ENCODE data around the gene PLPPR1.

Gene PLPPR1

DNA sequence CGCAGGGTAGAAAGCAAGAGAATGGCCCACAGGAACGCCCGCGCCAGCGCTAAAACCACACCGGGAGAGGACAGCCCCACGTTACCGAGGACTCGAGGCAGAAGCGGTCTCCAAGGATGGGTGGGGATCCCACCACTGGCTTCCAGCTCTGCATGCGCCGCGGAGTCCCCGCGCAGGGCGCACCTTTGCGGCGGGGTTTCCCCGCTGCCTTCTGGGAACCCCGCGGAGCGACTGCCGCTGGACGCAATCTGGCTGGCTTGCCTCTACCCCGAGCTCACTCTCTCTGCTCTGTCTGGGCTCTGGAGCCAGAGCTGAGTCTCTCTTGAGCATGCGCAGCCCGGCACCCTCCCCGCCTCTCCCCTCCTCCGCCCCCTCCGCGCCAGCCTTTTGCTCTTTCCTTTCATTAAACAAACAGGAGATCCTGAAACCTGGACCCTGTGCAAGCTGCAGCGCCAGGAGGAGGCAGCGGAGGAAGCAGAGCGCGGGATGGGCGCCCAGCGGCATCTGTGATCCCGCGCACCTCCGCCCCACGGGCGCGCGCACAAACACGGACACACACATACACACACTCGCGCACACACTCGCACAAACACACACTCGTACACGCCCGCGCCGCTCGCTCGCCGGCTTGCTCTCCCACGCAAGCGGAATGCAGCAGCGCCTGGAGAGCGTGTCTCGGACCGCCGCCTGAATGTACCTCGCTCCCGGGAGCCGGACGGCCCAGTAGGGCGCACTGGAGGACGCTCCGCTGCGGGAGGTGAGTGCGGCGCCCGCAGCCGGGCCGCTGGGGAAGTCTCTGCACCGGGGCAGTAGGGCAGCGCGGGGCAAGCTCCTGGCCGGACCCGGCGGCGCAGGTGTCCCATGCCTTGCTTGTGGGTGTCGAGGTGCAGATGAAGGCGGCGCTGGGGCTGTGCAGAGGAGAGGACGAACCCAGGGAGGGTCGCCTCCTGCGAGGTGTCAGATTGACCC is at the start of gene PLPPR1:
Gene PLPPR1, plus strand, starts transcription at position 382 of the 969 bp plus-strand sequence.
- no peaks in the 10 kb centered on the region for H3K9me3 Mint-ChIP-seq
- H3K4me3 Mint-ChIP-seq = no peak within 1 kb of the TSS
- H3K36me3 Mint-ChIP-seq = no peaks in the 10 kb centered on the region
- H3K4me1 Mint-ChIP-seq = no peaks in the 10 kb centered on the region
- H3K27me3 Mint-ChIP-seq = peaks cover 41% of the 10 kb centered on the region
- H3K27ac Mint-ChIP-seq = no peak within 1 kb of the TSS

DNA sequence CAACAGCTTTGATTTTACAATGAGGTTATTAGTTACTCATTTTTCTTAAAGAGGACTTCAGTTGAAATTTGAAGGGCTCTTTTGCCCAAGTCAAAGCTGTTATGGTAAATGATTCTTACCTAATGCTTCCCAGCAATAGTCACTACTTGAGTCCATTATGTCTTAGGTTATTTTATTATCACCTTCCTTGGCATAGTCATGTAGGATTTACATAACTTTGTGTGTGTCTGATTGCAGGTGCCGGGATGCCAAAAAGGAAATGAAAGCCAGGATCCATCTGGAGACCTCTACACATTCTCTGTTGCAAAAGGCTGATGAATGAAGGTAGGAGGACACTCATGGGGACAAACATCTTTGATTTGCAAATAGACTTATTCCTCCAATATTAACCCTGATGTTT is 38.8 kb upstream of the PLPPR1 start:
- no peak overlapping the region for H3K27ac Mint-ChIP-seq
- no peaks in the 10 kb centered on the region for H3K36me3 Mint-ChIP-seq
- no peaks in the 10 kb centered on the region for H3K27me3 Mint-ChIP-seq
- H3K4me1 Mint-ChIP-seq = no peaks in the 10 kb centered on the region
- H3K4me3 Mint-ChIP-seq = no peak overlapping the region
- no peaks in the 10 kb centered on the region for H3K9me3 Mint-ChIP-seq

- no peaks in the 10 kb centered on the region for H3K27me3 Mint-ChIP-seq
- H3K9me3 Mint-ChIP-seq = no peaks in the 10 kb centered on the region
- no peaks in the 10 kb centered on the region for H3K36me3 Mint-ChIP-seq
- H3K27ac Mint-ChIP-seq = no peak overlapping the region
- no peaks in the 10 kb centered on the region for H3K4me1 Mint-ChIP-seq
- H3K4me3 Mint-ChIP-seq = no peak overlapping the region
These were observed 37.7 kb upstream of the PLPPR1 start for GRCh38 chr9:100990605-100991381.

DNA sequence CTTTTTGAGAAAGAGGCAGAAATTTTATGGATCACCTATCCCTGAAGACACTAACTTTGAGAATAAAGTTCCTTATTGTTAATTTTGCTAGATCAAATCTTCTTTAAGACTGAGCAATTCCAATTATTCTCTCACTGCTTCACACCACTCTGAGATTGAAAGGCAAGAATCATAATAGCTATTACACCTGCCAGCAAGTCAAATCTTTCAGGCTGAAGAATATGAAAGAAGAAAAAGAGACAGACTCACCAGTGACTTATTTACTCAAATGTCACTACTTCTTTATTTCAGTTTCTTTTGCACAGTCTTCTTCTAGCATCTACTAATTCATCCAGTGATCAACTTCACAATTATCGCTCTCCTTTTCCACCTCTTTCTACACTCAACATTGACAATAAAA is 35.9 kb upstream of the PLPPR1 start:
- H3K4me3 Mint-ChIP-seq = no peak overlapping the region
- H3K27me3 Mint-ChIP-seq = no peaks in the 10 kb centered on the region
- no peak overlapping the region for H3K27ac Mint-ChIP-seq
- no peaks in the 10 kb centered on the region for H3K9me3 Mint-ChIP-seq
- no peaks in the 10 kb centered on the region for H3K4me1 Mint-ChIP-seq
- H3K36me3 Mint-ChIP-seq = no peaks in the 10 kb centered on the region

- no peaks in the 10 kb centered on the region for H3K4me1 Mint-ChIP-seq
- H3K27ac Mint-ChIP-seq = no peak overlapping the region
- H3K27me3 Mint-ChIP-seq = no peaks in the 10 kb centered on the region
- no peaks in the 10 kb centered on the region for H3K9me3 Mint-ChIP-seq
- no peaks in the 10 kb centered on the region for H3K36me3 Mint-ChIP-seq
- no peak overlapping the region for H3K4me3 Mint-ChIP-seq
These were observed 28.5 kb upstream of the PLPPR1 start for GRCh38 chr9:100999906-101000544.

DNA sequence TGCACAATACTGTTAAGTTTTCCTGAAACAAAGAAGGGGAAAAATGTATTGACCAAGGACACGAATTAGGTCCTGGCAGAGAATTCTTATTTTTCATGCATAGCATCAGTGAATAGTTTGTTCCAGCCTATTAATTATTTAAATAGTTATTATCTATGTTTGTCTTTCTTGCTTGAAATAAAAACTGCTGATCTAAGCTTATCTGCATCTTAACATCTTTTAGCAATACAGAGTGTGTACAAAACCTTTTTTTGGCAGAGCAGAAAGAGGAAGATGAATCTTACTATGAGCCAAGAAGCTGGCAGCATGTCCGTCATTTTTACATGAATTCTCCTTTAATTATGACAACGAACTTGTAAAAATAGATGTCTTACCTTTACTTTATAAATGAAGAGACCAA is 23.3 kb upstream of the PLPPR1 start:
- Mint-ChIP-seq H3K27ac (no peak overlapping the region), H3K4me3 (no peak overlapping the region), H3K9me3 (peaks cover 6% of the 10 kb centered on the region), H3K36me3 (no peaks in the 10 kb centered on the region), H3K27me3 (no peaks in the 10 kb centered on the region), H3K4me1 (no peaks in the 10 kb centered on the region)

GRCh38 chr9:101014566-101014965 is 14.0 kb upstream of the PLPPR1 start:
- Mint-ChIP-seq H3K27me3 (no peaks in the 10 kb centered on the region), H3K36me3 (no peaks in the 10 kb centered on the region), H3K27ac (no peak overlapping the region), H3K9me3 (no peaks in the 10 kb centered on the region), H3K4me3 (no peak overlapping the region), H3K4me1 (no peaks in the 10 kb centered on the region)

DNA sequence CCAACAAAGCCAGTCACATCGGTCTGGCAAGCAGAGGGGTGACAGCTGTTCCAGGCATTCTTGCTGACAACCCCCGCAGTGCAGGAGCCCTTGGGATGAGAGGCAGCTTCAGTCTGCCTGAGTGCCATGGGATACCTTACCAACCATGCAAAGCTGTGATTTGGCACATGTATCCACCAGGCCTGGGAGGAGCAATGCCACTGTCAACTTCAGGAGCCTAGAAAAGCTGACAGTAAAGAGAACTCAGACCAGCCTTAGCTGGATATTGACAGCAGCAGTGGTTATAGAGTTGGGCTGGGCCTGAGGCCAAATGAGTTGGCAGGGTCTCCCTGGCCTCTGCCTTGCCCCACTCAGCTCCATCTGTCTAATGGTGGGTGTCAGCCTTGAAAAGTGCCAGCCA is 10.1 kb upstream of the PLPPR1 start:
- Mint-ChIP-seq H3K4me1 (no peaks in the 10 kb centered on the region), H3K9me3 (no peaks in the 10 kb centered on the region), H3K4me3 (no peak overlapping the region), H3K27me3 (peaks cover 3% of the 10 kb centered on the region), H3K36me3 (no peaks in the 10 kb centered on the region), H3K27ac (no peak overlapping the region)

DNA sequence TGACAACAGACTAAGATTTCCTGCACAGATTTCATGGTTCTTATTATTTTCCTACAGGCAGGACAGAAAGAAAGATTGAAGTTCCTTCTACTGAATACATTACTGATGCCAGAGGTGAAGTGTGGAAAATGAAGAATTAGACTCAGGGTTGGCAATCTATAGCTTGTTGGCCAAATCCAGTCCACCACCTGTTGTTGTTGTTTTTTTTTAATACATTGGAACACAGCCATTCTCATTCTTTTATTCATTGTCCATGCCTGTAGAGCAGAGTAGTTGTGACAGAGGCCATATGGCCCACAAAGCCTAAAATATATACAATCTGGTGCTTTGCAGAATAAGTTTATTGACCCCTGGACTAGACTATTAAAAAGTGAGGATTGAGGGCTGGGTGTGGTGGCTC is 5.8 kb upstream of the PLPPR1 start:
- H3K9me3 Mint-ChIP-seq = no peaks in the 10 kb centered on the region
- no peaks in the 10 kb centered on the region for H3K36me3 Mint-ChIP-seq
- H3K27ac Mint-ChIP-seq = no peak overlapping the region
- no peaks in the 10 kb centered on the region for H3K4me1 Mint-ChIP-seq
- H3K27me3 Mint-ChIP-seq = peaks cover 15% of the 10 kb centered on the region
- no peak overlapping the region for H3K4me3 Mint-ChIP-seq

DNA sequence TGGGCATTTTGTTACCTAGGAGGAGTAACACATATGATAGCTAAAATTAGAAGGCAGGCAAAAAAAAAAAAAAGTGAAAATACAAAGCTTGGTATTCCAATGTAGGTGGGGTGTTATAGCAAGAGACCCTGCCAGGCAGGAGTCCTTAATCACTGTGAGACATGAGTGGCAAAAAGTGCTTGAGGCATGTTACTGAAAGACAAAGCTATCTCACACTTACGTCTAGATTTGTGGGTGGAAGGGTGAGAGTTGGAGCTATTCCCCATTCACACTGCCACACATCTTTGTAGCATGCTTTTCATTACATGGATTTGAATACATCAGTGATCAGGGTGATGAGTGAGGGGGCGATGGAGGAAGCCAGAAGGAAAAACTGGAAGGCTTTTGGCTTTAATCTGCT is 2.6 kb upstream of the PLPPR1 start:
- Mint-ChIP-seq H3K4me3 (no peak overlapping the region), H3K27me3 (peaks cover 36% of the 10 kb centered on the region), H3K27ac (no peak overlapping the region), H3K4me1 (no peaks in the 10 kb centered on the region), H3K9me3 (no peaks in the 10 kb centered on the region), H3K36me3 (no peaks in the 10 kb centered on the region)

DNA sequence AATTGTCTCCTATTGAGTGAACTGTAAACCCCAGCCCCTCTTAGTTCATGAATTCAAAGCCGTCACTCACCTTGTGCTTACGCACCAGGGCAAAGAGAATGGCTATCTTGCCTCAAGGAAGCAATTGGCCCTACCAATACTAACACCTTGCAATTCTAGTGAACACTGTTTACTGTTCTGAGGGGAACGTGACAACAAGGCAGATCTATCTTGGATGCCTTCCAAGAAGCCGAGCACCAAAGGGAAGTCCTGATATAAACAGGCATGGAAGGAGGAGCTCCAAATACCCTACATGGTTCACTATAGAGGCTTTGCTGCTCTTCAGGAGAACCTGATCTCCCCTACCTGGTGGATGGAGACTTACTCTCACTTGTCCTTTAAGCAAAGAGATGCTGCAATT is 1.7 kb upstream of the PLPPR1 start:
- H3K4me1 Mint-ChIP-seq = no peaks in the 10 kb centered on the region
- peaks cover 38% of the 10 kb centered on the region for H3K27me3 Mint-ChIP-seq
- no peak overlapping the region for H3K27ac Mint-ChIP-seq
- no peaks in the 10 kb centered on the region for H3K9me3 Mint-ChIP-seq
- H3K36me3 Mint-ChIP-seq = no peaks in the 10 kb centered on the region
- H3K4me3 Mint-ChIP-seq = no peak overlapping the region

- no peak overlapping the region for H3K4me3 Mint-ChIP-seq
- peaks cover 41% of the 10 kb centered on the region for H3K27me3 Mint-ChIP-seq
- H3K27ac Mint-ChIP-seq = no peak overlapping the region
- H3K4me1 Mint-ChIP-seq = no peaks in the 10 kb centered on the region
- H3K36me3 Mint-ChIP-seq = no peaks in the 10 kb centered on the region
- H3K9me3 Mint-ChIP-seq = no peaks in the 10 kb centered on the region
These were observed 1.3 kb upstream of the PLPPR1 start for GRCh38 chr9:101027236-101027635.

DNA sequence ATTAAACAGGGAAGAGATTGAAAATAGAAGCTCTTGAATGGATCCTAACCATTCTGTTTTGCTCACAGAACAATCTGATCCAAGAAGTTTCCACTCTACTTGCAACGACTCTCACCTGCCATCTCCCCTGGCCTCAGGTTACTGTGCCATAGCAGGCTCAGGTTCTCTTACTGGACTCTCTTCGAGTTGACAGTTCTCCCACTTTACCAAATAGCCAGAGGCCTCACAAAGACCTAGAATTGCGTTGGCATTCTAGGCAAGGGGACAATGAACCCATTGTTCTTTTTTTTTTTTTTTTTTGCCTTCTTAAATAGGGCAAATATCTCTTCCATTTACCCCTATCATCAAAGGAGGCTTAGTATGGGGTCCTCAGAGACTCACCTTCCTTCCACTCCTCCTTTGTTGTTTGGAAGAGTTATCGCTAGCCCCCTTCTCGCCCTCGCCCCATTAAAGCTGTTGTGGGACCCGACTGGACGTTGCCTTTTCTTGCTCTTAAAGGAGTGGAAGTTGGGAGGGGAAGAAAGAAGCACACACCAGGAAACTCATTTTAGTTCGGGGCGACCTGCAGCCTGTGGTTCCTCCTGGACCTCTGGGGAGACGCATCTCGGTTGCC is 688 bp upstream of the PLPPR1 start:
- Mint-ChIP-seq H3K4me1 (no peaks in the 10 kb centered on the region), H3K9me3 (no peaks in the 10 kb centered on the region), H3K27me3 (peaks cover 39% of the 10 kb centered on the region), H3K36me3 (no peaks in the 10 kb centered on the region), H3K27ac (no peak overlapping the region), H3K4me3 (no peak overlapping the region)

- Mint-ChIP-seq H3K9me3 (no peaks in the 10 kb centered on the region), H3K27ac (no peak overlapping the region), H3K4me3 (no peak overlapping the region), H3K4me1 (no peaks in the 10 kb centered on the region), H3K36me3 (no peaks in the 10 kb centered on the region), H3K27me3 (peaks cover 41% of the 10 kb centered on the region)
These were observed 973 bp downstream of the PLPPR1 start for GRCh38 chr9:101029315-101030085.

DNA sequence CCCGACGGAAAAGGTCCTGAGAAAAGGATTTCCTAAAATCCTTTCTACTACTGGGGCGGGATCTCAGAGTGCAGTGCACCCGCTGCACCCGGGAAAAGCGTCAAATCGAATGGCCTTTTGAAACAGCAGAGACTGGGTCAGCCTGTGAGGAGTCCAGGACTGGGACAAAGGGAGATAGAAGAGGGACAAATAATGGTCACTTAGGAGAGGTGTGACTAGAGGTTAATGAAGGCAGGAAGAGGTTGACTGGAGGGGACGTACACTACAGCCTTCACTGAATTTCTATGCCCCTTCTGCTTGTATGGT is 1.5 kb downstream of the PLPPR1 start:
- Mint-ChIP-seq H3K4me3 (no peak overlapping the region), H3K36me3 (no peaks in the 10 kb centered on the region), H3K27ac (no peak overlapping the region), H3K9me3 (no peaks in the 10 kb centered on the region), H3K27me3 (peaks cover 41% of the 10 kb centered on the region), H3K4me1 (no peaks in the 10 kb centered on the region)
